Hematopoietic multipotent progenitor cell treated with erythropoietin and hydrocortisone succinate and interleukin-3 and kit ligand, for 17 days (in vitro differentiated cells): ENCODE data around the gene EDA.
"Not testable (repeated sequence)": the region's sequence is repeated elsewhere in the genome, so short reads cannot be mapped to it uniquely, and the experiment has no call there.

ENCODE experiments used
- DNase-seq: peaks from one replicate; pipeline ENCODE4 v3.0.0-alpha.2; 2015; ENCODE audit warnings: low spot score

Gene EDA

DNA sequence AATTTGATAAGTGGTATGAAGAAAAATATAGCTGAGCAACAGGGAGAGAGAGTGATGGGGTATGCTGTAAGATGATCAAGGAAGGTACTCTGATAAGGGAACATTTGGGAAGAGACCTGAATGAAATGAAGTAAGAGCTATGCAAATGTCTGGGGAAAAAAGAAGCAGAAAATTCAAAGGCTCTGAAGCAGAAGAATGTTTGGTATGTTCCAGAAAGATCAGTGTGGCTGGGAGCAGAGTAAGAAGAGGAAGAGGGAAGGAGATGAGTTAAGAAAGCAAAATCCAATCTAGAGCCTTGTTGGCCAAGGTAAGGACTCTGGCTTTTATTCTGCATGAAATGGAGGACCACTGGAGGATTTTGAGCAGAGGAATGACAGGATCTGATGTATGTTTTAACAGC lies 343.8 kb downstream of the EDA start:
- DNase-seq = no peak

DNA sequence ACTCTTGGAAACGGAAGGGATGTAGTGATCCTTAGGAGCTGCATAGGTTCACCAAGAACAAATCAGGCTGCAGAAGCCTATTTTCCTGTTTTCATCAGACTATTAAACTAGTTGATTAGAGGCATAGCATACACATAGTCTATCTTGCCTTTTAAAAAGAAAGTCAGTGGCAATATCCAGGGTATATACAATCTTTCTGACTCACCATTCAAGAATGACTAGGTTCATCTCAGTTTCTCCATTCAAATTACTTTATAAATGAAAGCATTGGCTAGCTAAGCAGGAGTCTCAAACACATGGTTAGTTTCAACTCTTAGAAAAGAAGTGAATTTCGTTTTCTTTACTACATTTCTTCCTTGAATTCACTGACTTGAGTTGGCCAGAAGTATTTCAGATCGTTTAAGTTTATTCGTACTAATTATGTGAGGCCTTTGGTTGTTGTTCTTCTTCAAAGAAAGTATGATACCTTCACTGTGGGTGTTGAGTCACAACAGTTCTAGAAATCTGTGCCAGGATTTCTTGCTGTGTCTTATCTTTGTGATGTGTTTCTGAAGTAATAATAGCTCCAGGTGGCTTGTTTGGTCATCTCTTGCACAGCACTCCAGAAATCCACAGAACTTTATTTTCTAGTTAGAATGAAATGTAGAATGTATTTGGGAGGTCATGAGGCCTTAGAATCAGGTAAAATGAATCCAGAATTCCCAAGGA lies 345.6 kb downstream of the EDA start:
- no peak for DNase-seq

DNA sequence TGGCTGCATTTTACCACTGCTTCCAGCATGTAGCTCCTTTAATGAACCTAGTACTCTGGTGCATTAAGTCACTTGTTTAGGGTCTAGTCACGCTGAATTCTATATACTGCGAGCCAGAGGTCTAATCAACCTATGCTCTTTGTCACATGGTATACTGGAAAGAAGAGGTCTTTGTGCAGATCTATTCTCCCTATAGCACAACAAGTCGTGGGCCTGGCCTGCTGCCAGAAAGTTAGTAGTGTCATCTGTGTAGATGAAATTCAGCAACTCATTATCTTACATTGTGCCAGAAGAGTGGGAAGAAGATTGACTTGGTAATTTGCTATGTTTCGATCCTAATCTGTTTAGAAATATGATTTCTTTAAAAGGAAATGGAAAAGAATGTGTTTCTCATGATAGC lies 353.0 kb downstream of the EDA start:
- DNase-seq = no peak

DNA sequence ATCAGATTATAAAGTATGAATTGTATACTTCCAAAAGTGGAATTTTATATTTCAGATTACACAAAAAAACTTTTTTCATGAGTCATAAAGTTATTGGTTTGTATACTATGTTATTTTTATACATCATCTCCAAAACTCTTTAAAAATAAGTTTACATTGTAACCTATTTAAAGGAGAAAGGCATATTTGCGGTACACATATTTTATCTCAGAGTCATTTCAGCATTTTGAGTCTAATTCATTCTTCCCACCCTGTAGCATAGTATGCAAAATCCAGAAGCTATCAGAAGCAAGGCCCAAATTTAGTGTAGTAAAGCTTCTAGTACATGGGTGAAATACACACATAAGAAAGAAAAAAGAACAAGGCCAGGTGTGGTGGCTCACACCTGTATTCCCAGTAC lies 353.5 kb downstream of the EDA start:
- no peak for DNase-seq

DNA sequence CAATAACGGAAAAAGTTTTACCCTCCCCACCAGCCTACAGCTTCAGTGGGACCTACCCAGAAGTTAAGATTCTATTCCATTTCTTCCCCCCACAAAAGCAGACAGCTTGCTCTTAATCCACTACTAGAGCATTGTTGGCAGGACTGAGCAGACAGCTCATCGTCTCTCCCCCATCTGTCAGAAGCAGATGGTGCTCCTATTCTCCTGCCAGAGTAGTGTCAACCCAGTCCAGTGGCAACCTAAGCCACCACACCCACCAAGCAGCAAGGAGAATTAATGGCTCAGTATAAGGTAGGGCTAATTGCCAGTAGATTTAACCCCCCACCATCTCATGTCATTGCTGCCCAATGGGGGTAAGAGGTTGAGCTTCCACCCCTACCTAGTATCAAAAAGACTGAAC lies 371.8 kb downstream of the EDA start:
- no peak for DNase-seq

DNA sequence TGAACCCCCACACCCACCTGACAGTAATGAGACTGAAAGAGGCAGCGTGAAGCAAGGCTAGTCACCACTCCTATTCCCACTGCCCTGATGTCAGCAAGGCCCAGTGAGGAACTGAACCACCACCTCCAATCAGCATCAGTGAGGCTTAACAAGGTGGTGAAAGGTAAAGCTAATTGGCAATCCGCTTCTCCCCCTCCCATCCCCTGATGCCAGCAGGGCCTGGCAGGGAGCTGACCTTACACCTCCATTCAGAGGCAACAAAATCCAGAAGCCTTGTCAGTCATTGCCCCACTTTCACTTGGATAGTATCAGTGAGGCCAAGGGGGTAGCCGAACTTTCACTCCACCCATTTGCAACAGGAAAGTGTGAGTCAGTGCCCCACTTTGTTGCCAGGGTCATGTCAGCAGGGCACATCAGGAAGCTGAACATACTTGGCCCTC lies 373.1 kb downstream of the EDA start:
- no peak for DNase-seq

DNA sequence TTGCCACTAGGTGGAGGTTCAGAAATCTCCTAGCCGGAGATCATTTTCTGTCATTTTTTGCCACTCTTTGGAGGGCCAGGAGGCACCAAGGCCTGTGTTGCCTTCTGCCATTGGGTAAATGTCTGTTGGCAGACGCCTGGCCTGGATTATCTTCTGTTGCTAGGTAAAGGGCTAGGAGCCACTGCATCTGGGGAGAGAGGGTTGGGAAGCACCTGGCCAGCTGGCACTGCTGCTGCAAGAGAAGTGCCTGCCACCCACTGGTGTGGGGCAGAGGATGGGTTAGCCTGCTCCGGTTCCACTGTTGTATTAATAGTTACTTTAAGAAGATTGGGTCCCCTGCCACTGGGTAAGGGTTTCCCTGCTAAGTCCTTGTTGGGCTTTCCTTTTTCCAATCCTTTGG lies 375.8 kb downstream of the EDA start:
- DNase-seq = no peak

DNA sequence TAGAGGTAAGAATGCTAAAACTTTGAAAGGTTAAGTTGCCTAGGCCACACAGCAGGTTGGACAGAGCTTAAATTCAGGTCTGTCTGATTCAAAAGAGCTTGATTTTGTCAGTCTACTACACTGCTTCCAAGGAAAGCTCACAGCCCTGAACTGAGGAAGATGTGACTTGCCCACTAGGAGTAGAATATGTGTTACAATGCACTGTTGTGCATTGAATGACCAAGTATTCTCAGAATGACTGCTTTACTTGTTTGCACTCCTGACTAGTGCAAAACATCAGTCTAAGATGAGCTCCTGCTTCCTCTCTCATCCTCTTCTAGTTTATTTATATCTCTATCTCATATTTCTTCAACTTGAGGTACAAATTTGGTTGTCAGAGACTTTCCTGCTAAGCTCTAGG lies 377.6 kb downstream of the EDA start:
- no peak for DNase-seq

DNA sequence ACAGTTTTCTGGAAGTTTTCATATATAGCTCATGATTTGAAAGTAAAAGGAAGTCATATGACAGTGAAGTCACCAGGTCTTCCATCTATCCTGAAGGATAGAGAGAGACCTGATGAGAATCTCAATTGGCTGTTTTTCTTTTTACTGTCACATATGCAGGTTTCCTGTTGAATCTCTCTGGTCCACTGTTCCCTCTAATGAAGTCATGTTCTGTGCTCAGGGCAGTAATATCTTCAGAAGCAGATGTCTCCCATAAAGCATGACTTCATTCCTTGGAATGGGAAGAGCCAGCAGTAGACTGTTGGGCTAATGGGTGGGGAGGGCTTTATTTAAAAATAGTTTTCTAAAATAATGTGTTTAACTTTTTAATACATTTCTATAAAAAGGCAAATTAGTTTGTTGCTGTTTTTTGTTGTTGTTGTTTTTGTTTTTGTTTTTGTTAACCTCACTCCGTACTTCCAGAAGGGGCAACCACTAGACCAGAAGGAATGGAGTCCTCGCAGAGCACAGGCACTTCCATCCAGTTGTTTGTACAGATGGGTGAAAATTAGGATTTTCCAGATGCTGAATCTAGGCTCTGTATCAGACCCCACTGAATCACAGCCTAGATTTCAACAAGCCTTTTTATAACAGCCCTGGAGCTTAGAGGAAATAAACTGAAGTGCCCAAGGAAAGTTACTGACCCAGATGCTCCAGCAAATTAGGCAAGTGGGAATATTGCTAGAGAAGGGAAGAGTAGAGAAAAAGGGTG lies 379.6 kb downstream of the EDA start:
- no peak for DNase-seq

DNA sequence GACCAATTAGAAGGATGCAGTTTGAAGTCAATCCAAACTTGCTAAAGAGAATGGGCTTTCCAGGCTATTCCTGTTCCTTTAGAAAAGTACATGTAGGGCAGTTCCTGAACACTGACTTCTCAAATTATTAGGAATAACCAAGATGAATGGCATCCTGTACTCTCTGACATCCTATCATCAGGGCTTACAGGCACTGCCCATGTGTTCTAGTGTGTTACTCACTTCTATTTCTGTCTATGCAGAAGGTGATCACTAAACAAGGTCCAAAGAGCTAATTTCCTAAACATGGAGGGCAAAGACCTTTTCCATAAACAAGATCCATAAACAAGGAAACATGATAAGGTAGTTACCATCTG lies 380.2 kb downstream of the EDA start:
- no peak for DNase-seq

DNA sequence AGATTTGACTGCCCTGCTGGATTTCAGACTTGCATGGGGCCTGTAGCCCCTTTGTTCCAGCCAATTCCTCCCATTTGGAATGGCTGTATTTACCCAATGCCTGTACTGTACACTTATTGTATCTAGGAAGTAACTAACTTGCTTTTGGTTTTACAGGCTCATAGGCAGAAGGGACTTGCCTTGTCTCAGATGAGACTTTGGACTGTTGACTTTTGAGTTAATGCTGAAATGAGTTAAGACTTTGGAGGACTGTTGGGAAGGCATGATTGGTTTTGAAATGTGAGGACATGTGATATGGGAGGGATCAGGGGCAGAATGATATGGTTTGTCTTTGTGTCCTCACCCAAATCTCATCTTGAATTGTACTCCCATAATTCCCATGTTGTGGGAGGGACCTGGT lies 382.4 kb downstream of the EDA start:
- DNase-seq = not testable (repeated sequence)

DNA sequence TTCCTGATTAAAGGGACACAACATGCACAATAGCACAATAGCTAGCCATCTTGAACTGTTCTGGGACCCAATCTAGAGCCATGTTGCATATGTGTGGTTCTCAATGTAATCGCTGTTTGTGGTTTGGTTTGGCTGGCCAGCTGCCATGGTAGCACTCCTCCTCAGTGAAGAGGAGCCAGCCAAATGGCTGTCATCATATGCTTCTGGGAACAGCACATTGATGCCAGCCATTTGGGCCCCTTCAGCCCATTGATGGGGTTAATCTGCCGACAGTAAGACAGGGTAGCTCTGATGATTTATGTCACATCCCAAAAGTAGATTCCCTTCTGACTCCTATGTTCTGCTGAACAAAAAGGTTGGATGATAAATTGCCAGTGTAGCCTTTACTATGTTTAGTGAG lies 385.4 kb downstream of the EDA start:
- DNase-seq = no peak

DNA sequence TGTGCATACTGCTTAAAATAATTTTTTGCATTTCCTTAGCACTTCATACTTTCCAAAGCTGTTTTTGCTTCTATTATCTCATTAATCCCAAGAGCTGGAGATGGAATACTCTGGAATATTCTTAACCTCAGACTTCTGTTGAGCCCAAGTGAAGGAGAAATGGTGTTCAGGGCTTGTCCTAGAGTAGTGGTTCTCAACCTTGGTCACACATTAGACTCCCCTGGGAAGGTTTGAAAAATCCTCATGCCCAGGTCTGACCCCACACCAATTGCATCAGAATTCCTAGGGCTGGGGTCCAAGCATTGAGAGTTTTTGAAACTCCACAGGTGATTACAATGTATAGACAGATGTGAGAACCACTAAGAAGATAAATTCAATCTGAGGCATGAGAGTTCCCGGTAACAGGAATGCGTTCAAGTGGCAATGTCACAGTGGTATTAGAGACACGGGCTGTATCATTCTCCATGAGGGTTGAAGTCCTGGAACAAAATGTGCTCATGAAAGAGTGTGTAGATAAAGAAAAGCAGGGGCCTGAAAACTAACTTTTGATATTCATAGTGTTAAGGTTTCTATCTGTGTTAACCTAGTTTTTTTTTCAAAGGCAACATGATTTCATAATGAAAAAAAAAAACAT lies 385.9 kb downstream of the EDA start:
- no peak for DNase-seq

DNA sequence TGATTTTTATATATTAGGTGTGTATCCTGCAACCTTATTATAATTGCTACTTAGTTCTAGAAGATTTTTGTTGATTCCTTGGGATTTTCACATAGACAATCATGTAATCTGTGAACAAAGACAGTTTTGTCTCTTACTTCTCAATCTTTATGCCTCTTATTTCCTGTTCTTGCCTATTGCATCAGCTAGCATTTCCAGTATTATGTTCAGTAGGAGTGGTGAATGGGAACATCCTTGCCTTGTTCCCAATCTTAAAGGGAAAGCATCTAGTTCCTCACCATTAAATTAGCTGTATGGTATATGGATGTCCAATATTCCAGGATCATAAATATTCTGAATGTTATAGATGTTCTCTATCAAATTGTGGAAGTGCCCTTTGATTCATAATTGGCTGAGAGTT lies 392.0 kb downstream of the EDA start:
- DNase-seq = no peak

DNA sequence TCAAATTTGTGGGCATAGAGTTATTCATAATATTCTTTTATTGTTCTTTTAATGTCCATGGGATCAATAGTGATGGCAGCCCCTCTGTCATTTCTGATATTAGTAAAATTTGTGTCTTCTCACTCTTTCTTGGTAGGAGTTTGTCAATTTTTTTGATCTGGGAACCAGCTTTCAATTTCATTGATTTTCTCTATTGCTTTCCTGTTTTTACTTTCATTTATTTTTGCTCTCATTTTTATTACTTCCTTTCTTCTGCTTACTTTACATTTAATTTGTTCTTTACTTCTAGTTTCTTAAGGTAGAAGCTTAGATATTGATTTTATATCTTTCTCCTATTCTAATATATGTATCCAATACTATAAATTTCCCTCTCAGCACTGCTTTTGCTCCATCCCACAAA lies 393.1 kb downstream of the EDA start:
- no peak for DNase-seq

DNA sequence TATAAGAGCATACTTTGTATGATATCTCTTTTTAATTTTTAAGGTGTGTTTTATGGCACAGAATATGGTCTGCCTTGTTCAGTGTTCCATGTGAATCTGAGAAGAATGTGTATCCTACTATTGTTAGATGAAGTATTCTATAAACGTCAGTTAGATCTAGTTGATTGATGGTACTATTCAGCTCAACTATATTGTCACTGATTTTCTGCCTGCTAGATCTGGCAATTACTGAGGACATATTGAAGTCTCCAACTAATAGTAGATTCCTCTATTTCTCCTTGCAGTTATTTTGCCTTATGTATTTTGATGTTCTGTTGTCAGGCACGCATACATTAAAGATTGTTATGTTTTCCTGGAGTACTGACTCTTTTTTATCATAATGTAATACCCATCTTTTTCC lies 394.1 kb downstream of the EDA start:
- DNase-seq = no peak

DNA sequence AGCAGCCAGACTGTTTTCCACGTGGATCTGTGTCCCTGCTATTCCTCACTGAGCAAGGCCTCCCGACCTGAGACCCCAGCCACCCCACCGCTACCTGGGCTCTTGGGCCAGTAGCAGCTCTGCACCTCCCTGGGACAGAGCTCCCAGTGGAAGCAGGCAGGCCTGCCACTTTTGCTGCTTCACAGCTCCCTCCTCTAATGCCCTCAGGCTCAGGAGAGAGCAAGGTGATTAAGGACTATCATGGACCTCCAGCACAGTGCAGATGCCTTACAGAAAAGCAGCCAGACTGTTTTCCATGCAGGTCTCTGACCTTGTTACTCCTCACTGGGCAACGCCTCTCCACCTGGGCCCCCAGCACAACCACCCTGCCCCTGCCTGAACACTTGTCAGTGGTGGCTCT lies 396.8 kb downstream of the EDA start:
- no peak for DNase-seq

DNA sequence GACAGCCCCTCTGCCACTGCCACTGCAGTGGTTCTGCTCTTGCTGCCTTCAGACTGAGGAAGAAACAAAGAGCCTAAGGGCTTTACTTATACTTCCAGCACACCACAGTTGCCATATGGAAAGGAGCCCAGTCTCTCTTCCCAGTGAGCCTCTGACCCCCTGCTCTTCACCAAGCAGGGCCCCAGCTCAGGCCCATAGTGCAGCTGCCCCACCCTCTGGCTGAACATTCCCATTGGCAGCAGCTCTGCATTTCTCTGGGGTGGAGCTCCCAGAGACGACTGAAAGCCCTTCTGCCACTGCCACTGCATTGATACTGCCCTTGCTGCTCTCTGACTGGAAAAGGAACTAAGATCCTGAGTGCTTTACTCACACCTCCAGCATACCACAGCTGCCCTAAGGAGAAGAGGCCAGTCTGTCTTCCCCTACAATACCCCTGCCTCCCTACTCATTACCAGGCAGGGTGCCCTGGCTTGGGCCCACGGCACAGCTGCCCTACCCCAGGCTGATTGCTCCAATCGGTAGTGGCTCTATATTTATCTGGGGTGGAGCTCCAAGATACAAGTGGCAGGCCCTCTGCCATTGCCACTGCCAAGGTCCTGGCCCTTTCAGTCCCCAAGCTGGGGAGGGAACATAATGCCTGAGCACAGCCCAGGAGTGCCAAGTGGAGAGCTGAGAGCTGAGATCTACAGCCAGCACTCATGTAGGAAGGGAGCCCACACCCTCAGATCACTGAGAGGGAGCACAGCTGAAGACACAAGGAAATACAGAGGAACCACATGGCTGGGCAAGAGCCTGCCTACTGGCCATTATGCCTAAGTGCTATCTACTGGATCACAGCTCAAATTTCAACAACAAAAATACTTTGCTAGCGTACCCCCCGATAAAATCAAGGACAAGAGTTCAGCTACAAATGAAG lies 397.8 kb downstream of the EDA start:
- no peak for DNase-seq

DNA sequence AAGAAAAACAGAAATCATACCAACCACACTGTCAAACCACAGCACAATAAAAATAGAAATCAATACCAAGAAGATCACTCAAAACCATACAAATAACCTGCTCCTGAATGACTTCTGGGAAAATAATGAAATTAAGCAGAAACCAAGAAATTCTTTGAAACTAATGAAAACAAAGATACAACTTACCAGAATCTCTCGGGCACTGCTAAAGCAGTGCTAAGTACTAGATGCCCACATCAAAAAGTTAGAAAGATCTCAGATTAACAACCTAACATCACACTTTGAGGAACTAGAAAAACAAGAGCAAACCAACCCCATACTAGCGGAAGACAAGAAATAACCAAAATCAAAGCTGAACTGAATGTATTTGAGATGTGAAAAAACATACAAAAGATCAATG lies 400.6 kb downstream of the EDA start:
- no peak for DNase-seq

DNA sequence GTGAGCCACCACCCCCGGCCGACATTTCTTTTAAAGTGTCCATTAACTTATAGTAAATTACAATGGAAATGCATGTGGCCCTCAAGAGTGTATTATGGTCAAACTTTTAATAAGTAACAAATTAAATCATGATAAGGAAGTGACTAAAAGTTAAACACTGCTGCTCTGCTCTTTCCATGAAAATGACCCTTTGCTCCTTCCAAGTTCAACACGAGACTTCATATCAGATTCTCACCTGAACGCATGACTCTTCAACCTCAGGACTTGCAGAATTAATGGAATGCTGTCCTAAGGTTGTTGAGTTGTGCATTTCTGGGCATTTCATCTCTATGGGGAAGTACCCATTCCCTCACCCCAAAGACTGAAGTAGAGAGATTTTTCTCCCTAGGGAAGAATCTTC lies 406.7 kb downstream of the EDA start:
- no peak for DNase-seq

DNA sequence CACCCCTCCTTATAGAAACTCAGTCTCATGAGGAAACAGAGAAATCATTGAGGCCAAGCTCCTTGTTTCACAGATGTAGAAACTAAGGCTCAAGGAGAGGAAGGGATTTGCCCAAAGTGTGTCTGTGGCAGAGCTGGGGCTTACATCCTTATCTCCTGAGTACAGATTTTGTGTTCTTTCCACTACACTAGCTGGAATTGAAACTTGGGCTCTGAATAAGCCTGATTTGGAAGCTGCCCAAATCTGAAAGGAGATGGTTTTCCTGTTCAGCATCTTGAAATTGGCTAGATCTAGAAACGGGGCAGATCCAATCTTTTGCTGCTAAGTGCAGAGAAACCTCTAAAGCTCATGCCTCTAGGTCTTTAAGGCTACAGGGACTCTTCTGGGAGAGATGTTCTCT lies 409.6 kb downstream of the EDA start:
- no peak for DNase-seq

DNA sequence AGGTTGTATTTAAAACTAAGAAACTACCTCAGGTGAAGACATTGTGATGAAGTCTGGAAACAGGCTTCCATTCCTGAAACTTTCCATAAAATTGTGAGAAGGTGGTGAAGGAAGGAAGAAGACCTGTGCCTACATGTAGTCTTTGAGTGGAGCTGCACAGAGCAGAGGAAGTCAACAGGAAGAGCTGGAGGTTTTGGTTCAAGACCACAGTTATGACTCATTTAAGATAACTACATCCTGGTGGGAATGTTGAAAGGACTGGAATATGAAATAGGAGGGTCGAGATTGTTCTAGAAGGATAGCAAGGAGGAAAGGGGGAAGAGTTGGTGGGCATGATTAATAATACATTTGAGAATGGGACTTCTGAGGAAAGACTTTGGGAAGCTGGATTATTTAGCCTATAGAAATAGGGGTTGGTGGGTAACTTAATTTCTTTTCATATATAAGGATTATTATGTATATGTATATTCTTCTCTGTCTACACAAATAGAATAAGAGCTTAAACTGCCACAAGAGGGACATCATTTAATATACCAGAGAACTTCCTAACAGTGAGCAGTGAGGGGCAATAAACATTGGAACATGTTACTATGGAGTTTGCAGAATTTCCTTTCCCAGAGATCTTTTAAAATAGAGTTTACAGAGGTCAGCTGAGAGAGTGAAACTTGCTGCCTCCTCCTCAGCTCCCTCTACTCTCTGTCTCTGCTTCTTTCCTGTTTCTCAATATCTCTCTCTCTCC lies 410.4 kb downstream of the EDA start:
- DNase-seq = no peak
